Thyroid gland (tissue), 4 donors: Measurements from ENCODE around the gene ADGRG7.

Experiments used
- POLR2A ChIP-seq, 2 donors: fragments of 450-650 bp; IDR thresholded peaks; one replicate each; pipeline ENCODE4 v1.6.1; 2017; ENCODE audit warnings: antibody characterized with exemption in 2 of 2, mild to moderate bottlenecking in 2 of 2, moderate library complexity in 1 of 2
- TF ChIP-seq, protein P1 (sequence below), 6 experiments: fragments of 200-600 bp in 3 of 6; fragments of 450-650 bp in 3 of 6; sonication (generic) in 3 of 6; IDR thresholded peaks; one replicate each; pipeline ENCODE4 v1.5.1; 2016 to 2019; ENCODE audit warnings: antibody characterized with exemption in 6 of 6, mild to moderate bottlenecking in 2 of 6, inconsistent platforms in 1 of 6, moderate library complexity in 1 of 6

DNA sequence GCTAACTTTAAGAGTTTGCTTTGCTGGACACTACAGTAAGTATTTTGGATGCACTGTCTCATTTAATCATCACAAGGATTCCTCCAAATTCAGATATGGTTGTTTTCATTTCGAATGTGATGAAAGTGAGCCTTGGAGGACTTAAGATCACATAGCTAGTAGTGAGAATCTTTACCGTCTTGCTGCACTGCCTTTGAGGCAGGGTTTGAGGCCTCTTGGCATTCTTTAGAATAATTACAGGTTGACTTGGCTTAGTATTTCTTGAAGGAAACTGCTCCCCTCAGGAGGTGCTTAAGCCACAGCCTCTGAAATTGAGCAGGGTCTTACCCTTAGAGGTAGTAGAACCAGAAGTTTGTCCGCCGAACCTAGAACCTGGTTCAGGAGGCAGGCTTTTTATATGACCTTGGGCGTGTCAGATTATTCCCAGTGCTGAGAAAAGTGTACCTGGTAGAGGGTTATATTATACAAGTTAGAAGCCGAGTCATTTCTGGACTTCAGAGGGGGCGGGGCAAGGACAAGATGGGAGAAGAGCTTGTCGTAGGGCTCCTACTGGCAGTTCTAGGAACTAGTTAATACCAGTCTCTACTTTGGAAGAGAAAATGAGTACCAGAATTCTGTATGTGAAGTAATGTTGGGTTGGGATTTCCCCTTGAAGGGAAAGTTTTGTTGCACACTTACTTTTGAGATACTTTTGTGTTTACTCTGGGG, 101.0 kb downstream of the ADGRG7 start:
- TF ChIP-seq, protein P1, sequence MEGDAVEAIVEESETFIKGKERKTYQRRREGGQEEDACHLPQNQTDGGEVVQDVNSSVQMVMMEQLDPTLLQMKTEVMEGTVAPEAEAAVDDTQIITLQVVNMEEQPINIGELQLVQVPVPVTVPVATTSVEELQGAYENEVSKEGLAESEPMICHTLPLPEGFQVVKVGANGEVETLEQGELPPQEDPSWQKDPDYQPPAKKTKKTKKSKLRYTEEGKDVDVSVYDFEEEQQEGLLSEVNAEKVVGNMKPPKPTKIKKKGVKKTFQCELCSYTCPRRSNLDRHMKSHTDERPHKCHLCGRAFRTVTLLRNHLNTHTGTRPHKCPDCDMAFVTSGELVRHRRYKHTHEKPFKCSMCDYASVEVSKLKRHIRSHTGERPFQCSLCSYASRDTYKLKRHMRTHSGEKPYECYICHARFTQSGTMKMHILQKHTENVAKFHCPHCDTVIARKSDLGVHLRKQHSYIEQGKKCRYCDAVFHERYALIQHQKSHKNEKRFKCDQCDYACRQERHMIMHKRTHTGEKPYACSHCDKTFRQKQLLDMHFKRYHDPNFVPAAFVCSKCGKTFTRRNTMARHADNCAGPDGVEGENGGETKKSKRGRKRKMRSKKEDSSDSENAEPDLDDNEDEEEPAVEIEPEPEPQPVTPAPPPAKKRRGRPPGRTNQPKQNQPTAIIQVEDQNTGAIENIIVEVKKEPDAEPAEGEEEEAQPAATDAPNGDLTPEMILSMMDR (IDR thresholded peaks at IDR 0.05) = no peak
- no peak for TF ChIP-seq POLR2A (IDR thresholded peaks at IDR 0.05)
